ENCODE data around the gene HOXA4. TPM values are rescaled to one million over a fixed set of nuclear protein-coding genes. Genes with fewer than 3 reads are reported as not detected.
A peak's percentile ranks its signal among the peaks of the same experiment; 100 is the strongest.

HOXA4 gene
- total and polyA plus RNA-seq, 2 of the 8 experiments (the other 6 are each of a cell fraction or from before 2014, with no cell fraction given): not detected

DNA sequence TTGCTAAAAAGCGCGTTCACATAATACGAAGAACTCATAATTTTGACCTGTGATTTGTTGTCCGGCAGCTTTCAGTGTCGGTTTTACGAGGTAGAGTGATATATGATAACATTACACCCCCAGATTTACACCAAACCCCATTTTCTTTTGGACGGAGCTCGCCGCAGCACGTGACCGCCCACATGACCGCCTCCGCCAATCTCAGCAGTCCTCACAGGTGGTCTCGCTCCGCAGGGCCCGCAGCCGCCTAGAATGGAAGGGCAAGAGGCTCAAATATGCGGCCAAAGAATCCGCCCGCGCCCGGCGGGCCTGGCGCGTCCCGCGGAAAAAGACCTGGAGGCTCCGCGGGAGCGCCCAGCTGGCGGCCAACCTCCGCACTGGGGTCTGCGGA, 25.9 kb upstream of the HOXA4 start, which contains the start of gene HOXA7:
HOXA7 (minus strand) TSS at position 168 of the 391 bp plus-strand sequence; CDS start at position 38, 130 bp downstream.
- H2BK20ac ChIP-seq (ENCODE audit: low read length): no peak within 1 kb of the TSS
- H2AFZ ChIP-seq (ENCODE audit: low read length): no peak within 1 kb of the TSS
- 10% methylated on average over 23 of the region's 33 CpGs; no CpG with 5 or more reads in 1 of the 2 experiments for WGBS, 2 experiments (ENCODE audit: extremely low coverage in 1 of 2, insufficient coverage in 1 of 2, insufficient read length in 1 of 2, insufficient replicate concordance in 2 of 2, low coverage in 1 of 2, low lambda C conversion rate in 2 of 2, missing lambda C conversion rate in 1 of 2)
- no peak within 1 kb of the TSS for H2BK120ac ChIP-seq (replicated peaks; ENCODE audit: low read depth, low read length)
- H3K79me1 ChIP-seq (ENCODE audit: low read depth, low read length): no peaks in the 10 kb centered on the region
- no peak within 1 kb of the TSS for H2BK5ac ChIP-seq (ENCODE audit: low read depth, low read length)
- H3K36me3 ChIP-seq (ENCODE audit: control insufficient read depth in 2 of 4, insufficient read depth in 4 of 4, low read length in 3 of 4): peaks cover 0 to 24% (median 0%) of the 10 kb centered on the region in 4 experiments; a peak in 1 of 8 replicates
- FAIRE-seq: no peak
- no peak within 1 kb of the TSS for H2BK12ac ChIP-seq (ENCODE audit: low read depth, low read length)
- ChIA-PET CTCF (ENCODE audit: partially characterized antibody) (interaction anchor here (0.7 to 2.0 kb wide), 11 partner anchors 8 to 53 kb away, joined by 3 to 16 read pairs (median 5); partner anchors contain the start of gene HOXA5), POLR2A (ENCODE audit: partially characterized antibody) (interaction anchor here (1.0 kb wide), 1 partner anchor 10 kb away, joined by 4 read pairs; no protein-coding TSS in a partner anchor)
- H3K18ac ChIP-seq (ENCODE audit: extremely low read depth, low read length): no peak within 1 kb of the TSS
- no peaks in the 10 kb centered on the region for H3K79me2 ChIP-seq (ENCODE audit: control insufficient read depth in 1 of 2, insufficient read depth in 2 of 2, low read length in 2 of 2)
- H2AK5ac ChIP-seq (ENCODE audit: low read depth, low read length): peak within 1 kb of the TSS; percentile 60; the same call in 1 of the 2 replicates
- H3K14ac ChIP-seq (ENCODE audit: insufficient read length): no peak within 1 kb of the TSS
- no peak within 1 kb of the TSS for H4K5ac ChIP-seq (ENCODE audit: insufficient read length, low read depth, low read length)
- H3K23me2 ChIP-seq (ENCODE audit: low read depth, low read length): peaks cover 2% of the 10 kb centered on the region; the same call in 1 of the 2 replicates
- H3K27me3 ChIP-seq (replicated peaks in 1 of 4; ENCODE audit: control insufficient read depth in 3 of 4, extremely low read depth in 1 of 4, insufficient read depth in 3 of 4, low read length in 3 of 4): peaks cover 98 to 100% (median 100%) of the 10 kb centered on the region in 4 experiments
- H2BK15ac ChIP-seq (ENCODE audit: low read length): no peak within 1 kb of the TSS
- H3K27ac ChIP-seq (ENCODE audit: low read depth, low read length): no peak within 1 kb of the TSS
- no peak within 1 kb of the TSS for H3K56ac ChIP-seq (replicated peaks; ENCODE audit: insufficient read length, low read depth, low read length)
- H3K4me1 ChIP-seq (replicated peaks in 1 of 4; ENCODE audit: control insufficient read depth in 3 of 4, insufficient read depth in 4 of 4, low read length in 3 of 4): peaks cover 0 to 2% (median 0%) of the 10 kb centered on the region in 4 experiments; a peak in 3 of 7 replicates
- no peak within 1 kb of the TSS for H3K9ac ChIP-seq (replicated peaks in 1 of 4; ENCODE audit: extremely low read depth in 1 of 4, low read depth in 3 of 4, low read length in 3 of 4)
- no peak within 1 kb of the TSS for H3K4ac ChIP-seq (replicated peaks; ENCODE audit: insufficient read length, low read depth, low read length)
- H3K4me3 ChIP-seq (ENCODE audit: extremely low read depth in 1 of 4, insufficient read depth in 2 of 4, low read depth in 3 of 4, low read length in 4 of 4): peak within 1 kb of the TSS; percentile 11 to 54 (median 26); a peak in 5 of 8 replicates
- peaks cover 24 to 48% of the 10 kb centered on the region in 2 experiments for H4K20me1 ChIP-seq (replicated peaks in 1 of 2; ENCODE audit: control insufficient read depth in 1 of 2, insufficient read depth in 2 of 2, low read length in 2 of 2)
- H4K8ac ChIP-seq (ENCODE audit: extremely low read depth, insufficient read depth, low read length): 0 out of 2 replicates have a peak within 1 kb of the TSS, but pooled peaks have one; percentile 45
- peaks cover 0 to 10% of the 10 kb centered on the region in 2 experiments; a peak in 1 of 4 replicates for H3K9me3 ChIP-seq (ENCODE audit: insufficient read depth in 2 of 2, low read depth in 1 of 2, low read length in 1 of 2)
- peak in 1 of 2 experiments; percentile 66 for DNase-seq (ENCODE audit: low read depth in 1 of 2, low spot score in 2 of 2)
- peak within 1 kb of the TSS; percentile 40 to 59 for H3K4me2 ChIP-seq (ENCODE audit: insufficient read depth in 1 of 2, low read depth in 2 of 2, low read length in 2 of 2)
- TF ChIP-seq POLR2AphosphoS5 (IDR thresholded peaks at IDR 0.05; ENCODE audit: low read depth, low read length): no peak
- TF ChIP-seq KDM5A (IDR thresholded peaks at IDR 0.05; ENCODE audit: low read length): no peak
- peak; percentile 99 for TF ChIP-seq USF2 (IDR thresholded peaks at IDR 0.05; ENCODE audit: low read length)
- peak; percentile 85 for TF ChIP-seq KDM4A (IDR thresholded peaks at IDR 0.05; ENCODE audit: low read depth, low read length, severe bottlenecking)
- TF ChIP-seq SAP30 (IDR thresholded peaks at IDR 0.05; ENCODE audit: insufficient read depth, insufficient replicate concordance, low read length): no peak
- TF ChIP-seq, protein P1, sequence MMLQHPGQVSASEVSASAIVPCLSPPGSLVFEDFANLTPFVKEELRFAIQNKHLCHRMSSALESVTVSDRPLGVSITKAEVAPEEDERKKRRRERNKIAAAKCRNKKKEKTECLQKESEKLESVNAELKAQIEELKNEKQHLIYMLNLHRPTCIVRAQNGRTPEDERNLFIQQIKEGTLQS (IDR thresholded peaks at IDR 0.05; ENCODE audit: insufficient read depth, low read depth, low read length): peak; percentile 99
- no peak for TF ChIP-seq TCF12 (IDR thresholded peaks at IDR 0.05; ENCODE audit: low read depth, low read length)
- TF ChIP-seq MAX (IDR thresholded peaks at IDR 0.05): peak; percentile 64
- no peak within 1 kb of the TSS for H3K23ac ChIP-seq (ENCODE audit: insufficient read length)
- no peak within 1 kb of the TSS for H4K91ac ChIP-seq (replicated peaks; ENCODE audit: insufficient read length, low read length)
